GM18511 (cell line): ENCODE data around the gene PSMD5.
A peak's percentile ranks its signal among the peaks of the same experiment; 100 is the strongest.

Experiments
- ATAC-seq: cut with Tn5 transposase; IDR thresholded peaks from one replicate; pipeline ENCODE4 v1.9.1; 2021; ENCODE audit warnings: mild to moderate bottlenecking, moderate library complexity; ENCODE audit not compliant: unreplicated experiment

PSMD5 gene

DNA sequence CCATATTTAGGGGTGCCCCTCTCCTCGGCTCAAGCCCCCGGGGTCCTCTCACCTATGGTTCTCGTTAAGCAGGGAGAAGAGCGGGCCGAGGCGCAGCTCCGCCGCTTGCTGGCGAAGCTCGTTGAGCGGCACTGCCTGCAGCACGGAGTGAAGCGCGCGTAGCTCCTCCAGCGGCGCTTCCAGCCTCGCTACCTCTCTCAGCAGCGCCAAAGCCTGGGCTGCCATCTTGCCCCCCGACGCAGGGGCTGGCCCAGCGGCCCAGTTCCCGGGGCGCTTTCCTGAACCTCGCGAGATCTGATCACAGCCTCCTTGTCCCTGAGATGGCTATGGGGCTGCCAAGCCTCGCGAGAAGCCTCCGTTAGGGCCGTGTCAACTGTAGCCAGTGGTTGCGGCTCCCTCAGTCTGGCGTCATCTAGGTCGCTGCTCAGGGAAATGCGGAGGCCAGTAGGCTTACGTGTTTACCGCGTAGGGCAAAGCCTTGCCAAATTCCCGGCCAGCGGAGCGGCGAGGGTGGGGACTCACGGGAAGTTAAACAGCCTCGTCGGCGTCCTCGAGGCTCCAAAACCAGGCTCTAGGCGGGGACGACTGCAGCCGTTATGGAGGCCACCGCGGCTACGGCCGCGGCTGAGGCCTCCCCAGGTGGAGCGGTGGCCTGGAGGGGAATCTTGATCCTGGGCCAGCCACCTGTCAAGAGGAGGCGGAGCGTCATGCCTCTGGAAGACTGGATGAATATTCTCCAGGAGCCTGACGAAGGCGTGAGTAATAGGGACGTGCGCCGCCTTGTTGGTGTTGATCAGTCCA is at the start of gene PSMD5:
Gene PSMD5, minus strand, starts transcription at position 238 of the 801 bp plus-strand sequence. Its CDS starts 13 bp downstream, at position 225.
- peak; percentile 99 for ATAC-seq

DNA sequence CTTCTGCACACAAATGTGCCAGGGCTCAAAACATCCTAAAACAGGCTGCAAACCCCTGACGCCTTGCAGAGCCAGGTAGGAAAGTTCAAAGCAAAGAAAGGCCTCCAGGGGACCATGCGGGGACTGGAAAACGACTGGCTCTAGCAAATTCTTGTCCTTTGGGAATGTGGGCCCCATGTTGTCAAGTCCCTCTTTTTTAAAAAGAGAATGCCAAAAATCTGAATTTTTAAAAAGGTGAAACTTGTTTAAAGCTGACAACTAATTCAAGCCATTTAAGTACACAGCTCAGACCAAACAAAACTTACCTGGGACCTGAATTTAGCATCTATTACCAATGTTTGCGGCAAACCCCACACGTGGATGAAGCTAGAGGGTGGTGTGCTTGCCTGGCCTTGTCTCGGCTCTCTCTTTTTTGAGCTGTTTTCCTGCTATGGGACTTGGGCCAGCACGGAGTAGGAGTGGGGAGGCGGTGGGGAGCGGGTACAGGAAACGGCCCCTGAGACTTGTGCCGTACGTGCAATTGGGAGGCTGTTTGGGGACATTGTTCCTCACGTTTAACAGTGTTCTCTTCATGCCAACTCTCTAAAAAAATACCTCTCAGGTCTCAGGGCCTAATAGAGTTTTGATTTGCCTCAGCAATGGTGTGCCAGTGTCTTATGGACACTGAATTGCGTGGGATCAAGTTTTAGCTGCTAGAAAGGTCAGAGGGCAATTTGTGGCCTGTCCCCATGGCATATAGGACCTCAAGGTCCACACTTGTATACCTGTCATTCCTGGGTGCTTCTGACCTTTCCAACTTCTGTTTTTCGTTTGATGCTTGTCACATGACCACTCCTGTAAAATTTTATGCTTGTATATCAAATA is 49.4 kb upstream of the PSMD5 start:
- peak; percentile 52 for ATAC-seq

DNA sequence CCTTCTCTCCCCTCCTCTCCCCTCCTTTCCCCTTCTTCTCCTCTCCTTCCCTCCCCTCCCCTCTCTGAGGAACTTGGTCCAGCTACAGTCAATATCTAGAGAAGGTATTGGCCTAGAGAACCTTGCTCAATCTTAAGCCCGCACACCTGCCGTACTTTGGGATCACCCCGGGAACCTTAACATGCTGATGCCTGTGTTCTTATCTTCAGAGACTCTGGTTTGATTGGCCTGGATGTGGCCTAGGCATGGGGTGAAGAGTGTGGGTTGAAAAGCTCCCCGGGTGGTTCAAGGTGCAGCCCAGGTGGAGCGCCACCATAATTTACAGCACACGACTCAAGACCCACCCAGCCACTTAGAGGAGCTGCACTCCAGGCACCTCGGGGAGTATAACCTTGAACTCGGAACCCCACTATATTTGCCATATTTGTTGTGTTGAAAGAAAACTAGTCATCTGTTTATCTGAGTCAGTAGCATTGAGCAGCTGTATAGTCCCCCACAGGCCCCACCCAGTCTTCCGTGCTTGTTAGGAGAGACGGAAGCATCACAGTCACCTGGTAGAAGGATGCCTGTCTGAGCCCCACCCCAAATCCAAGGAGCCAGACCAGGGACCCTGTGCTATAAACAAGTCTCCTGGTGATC is 48.6 kb upstream of the PSMD5 start:
- ATAC-seq, result no peak

DNA sequence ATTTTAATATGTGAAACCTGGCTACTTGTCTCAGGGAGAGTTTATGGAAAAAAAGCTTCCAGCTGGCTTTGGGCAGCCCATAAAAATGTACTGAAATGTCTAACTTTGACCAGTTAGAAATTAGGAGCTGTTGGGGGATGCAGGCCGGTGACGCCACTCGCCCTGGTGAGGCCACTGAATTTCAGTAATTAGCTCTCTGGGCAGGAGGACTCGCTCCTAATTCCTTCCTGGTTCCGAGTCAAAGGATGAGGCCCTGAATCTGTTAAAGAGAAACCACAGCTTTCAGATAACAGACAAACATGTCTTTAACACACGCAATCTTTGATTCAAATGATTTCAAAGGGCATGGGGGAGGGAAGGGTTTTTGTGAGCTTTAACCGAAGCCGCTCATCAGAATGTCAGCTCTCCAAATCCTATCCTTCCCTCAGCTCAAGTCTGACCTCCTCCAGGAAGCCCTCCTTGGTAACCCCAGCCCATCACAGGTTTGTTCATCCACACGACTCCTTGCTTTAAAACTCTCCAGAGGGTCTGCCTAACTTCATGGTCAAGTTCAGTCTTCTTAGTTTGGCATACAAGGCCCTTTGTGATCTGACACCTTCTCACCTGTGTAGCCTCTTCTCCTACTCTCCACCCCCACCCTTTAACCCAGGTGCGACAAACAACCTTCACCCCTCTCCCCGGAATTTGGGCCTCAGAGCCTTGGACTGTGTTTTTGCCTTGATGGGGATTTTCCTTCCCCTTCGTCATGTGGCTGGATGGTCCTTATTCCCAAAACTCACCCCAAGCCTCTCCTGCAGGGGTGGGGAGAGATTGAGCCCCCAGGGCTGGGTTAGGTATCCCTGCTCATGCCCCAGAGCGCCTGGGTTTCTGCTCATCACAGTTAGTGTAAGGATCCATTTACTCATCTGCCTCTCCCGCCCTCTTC is 47.9 kb upstream of the PSMD5 start:
- no peak for ATAC-seq

DNA sequence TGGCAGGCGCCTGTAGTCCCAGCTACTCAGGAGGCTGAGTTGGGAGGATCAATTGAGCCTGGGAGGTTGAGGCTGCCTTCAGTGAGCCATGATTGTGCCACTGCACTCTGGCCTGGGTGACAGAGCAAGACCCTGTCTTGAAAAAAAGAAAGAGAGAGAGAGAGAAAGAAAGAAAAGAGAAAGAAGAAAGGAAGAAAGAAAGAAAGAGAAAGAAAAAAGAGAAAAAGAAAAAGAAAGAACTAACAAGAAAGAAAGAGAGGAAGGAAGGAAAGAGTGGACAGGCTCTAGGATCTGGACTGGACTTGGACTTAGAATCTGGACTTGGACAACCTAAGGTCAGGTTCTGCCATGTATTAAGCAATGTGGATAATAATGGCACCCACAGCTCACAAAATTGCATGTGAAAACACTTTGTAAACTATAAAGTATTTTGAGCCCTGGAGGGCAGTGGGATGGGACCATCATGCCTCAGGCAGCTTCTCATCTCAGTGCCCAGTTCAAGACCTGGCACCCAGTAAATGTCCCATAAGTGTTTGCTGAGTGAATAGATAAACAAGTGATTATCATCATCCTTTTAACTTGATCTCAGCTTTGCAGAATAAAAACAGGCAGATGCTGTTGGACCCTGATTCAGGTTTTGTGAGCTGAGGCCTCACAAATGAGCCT is 47.0 kb upstream of the PSMD5 start:
- ATAC-seq, result no peak

GRCh38 chr9:120888626-120889025 is 45.9 kb upstream of the PSMD5 start:
- ATAC-seq, result no peak

DNA sequence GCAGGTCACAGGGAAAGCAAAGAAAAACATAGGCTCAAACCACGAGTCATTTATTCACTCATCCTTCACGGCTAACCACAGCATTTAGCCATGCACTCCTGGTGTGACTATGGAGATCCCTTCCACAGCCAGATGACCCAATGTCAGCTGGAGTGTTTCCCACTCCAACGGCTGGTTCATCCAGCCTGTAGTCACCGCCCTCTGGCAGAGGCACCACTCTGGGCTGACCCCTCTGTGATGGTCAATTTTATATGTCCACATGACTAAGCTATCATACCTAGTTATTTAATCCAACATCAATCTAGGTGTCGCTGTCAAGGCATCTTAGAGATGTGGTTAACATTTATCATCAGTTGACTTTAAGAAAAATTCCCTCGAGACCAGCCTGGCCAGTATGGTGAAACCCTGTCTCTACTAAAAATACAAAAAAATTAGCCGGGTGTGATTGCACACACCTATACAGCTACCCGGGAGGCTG is 43.8 kb upstream of the PSMD5 start:
- no peak for ATAC-seq

DNA sequence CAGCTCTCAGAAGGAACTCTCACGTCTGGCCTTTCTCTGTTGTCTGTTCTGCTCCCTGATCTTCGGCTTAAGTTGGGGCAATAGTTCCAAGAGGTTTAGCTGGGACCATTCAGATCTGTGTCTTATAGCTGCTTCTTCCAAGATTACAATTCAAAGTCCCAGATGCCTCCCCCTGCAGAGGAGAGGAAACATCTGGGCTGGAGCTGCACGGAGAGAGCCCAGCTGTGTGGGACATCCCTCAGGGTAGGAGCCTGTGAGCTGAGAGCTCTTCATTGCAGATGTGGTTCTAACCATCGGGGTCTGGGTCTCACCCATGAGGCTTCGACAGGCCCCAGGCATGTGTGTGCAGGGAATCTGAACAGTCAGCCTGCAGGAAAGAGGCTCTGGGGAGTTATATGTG is 43.2 kb upstream of the PSMD5 start:
- ATAC-seq, result no peak

- ATAC-seq, result no peak
These were observed 42.7 kb upstream of the PSMD5 start for GRCh38 chr9:120885457-120885856.

DNA sequence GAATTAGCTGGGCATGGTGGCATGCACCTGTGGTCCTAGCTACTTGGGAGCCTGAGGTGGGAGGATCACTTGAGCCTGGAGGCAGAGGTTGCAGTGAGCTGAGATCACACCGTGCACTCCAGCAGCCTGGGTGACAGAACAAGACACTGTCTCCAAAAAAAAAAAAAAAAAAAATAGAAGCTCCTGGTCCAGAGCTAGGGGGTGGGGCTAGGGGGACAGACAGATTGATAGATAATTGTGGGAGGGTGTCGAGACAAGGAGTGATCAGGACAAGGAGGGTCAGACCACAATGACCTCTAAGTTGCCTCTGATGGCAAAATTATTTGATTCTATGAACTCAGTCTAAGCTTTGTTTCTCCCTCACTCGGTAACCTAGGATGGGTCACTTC is 40.9 kb upstream of the PSMD5 start:
- no peak for ATAC-seq

GRCh38 chr9:120882935-120883607 is 40.3 kb upstream of the PSMD5 start:
- ATAC-seq, result no peak

GRCh38 chr9:120879446-120879845 is 36.7 kb upstream of the PSMD5 start:
- ATAC-seq, result no peak

GRCh38 chr9:120878188-120879130 is 35.7 kb upstream of the PSMD5 start:
- no peak for ATAC-seq

DNA sequence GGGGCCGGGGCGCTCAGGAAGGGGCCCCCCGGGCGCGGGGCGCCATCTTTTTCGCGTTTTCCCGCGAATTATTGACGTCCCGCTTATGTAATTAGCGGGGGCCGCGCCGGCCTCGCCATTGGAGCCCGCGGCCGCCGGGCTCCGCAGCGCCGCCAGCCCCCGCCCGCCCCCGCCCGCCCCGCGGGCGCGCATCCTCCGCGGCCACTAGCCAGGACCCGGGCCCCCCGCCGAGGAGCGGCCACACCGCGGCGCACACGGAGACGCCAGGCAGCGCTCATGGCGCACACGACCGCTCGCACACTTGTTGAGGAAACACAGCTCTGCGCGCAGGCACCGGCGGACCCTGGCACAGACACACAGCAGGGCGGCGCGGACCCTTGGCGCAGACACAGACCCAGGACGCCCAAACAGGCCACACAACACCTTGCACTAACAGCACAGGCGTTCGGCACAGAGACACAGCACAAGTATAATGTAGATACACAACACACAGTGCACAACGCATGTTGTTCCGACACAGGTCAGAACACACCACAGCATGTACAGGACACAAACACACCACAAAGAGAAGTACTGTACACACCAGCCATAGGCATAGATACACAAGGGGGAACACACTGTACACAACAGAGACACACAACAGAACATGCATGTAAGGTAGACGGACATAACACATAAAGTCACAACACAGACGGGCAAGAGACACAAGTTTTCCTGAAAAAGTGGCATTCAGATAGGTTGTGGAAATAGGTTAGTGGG is 34.7 kb upstream of the PSMD5 start:
- ATAC-seq, result peak; percentile 46

DNA sequence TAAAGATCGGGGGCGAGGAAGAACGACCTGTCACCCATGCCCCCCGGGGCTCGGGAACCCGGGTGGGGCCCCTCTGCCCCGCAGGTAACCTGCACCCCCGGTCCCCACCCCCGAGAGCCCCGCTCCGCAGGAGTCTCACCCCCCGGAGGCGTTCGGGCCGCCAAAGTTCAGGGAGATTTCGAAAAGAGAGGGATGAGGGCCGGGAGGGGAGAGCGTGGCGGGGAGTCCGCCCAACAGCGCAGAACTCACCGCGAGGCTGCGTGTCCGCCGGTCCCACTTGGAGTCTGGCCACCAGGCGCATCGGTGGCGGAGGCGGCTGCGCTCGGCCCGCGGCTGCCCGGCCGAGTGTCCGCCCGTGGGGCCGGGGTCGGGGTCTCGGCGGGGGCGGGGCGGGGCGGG is 34.1 kb upstream of the PSMD5 start, which contains the start of gene PHF19:
Gene PHF19, minus strand, starts transcription at position 347 of the 399 bp plus-strand sequence. CDS start 2,447 bp downstream, outside the sequence.
- ATAC-seq, result peak; percentile 21

DNA sequence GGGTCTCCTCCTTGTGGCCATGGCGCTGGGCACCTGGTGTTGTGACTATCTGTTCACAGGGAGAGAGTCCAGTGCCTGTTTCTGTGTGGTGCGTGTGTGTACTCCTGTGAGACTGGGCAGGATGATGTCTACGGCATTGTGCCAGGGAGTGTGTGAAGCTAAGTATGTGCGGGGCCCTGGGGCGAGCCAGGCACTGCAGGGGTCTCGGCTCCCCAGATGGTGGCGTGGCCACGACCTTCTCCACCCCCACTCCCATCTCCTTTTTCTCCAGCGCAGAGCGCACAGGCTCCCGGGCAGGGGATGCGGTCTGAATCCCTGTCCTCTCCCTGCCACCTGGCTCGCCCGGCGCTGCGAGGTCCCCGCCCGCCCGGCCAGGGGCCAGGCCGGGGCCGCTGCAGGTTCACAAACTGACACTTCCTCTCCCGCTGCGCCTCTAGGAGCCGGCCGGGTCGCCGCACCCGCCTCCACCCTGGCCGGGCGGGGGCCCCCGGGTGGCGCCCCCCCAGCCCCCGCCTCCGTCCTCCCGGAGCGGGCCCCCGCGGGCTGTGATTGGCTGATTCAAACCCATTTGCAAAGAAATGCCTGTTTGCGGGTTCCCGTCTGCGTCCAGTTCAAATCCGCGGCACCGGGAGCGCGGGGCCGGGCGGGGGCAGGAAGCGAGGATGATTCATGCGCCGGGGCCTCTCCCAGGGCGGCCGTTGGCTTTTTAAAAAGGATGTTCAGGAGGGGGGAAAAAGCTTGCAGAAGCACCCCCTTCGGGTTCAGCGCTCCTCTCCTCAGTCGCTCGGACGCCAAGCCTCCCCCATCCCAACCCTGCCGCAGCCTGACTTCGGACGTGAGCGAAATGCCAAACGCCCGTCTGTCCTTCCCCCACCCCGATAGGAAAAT is 33.5 kb upstream of the PSMD5 start:
- ATAC-seq, result peak; percentile 62
